Left ventricle myocardium inferior (tissue), 1 donor: ENCODE measurements around the gene SCARF2. TPM values are rescaled to one million over a fixed set of nuclear protein-coding genes. Genes with fewer than 3 reads are reported as not detected.
"Not testable (repeated sequence)": the region's sequence is repeated elsewhere in the genome, so short reads cannot be mapped to it uniquely, and the experiment has no call there.

Experiments
- DNase-seq: peaks from one replicate; pipeline ENCODE4 v3.0.0-alpha.2; 2020
- H3K27ac ChIP-seq: fragments of 200-600 bp; replicated peaks from 2 replicates; pipeline ENCODE4 v1.8.0; 2021
- H3K27me3 ChIP-seq: fragments of 200-600 bp; 2 replicates; pipeline ENCODE4 v1.8.0; 2021; ENCODE audit warnings: low read depth
- H3K36me3 ChIP-seq: fragments of 200-600 bp; 2 replicates; pipeline ENCODE4 v1.8.0; 2021
- H3K4me1 ChIP-seq: fragments of 200-600 bp; 2 replicates; pipeline ENCODE4 v1.8.0; 2021
- H3K4me3 ChIP-seq: fragments of 200-600 bp; 2 replicates; pipeline ENCODE4 v1.8.0; 2021; ENCODE audit warnings: mild to moderate bottlenecking, moderate library complexity
- H3K9me3 ChIP-seq: fragments of 200-600 bp; replicated peaks from 2 replicates; pipeline ENCODE4 v1.8.0; 2021
- intact Hi-C: fragments of 100-400 bp; cut with micrococcal nuclease; formaldehyde crosslinking; loops from one replicate; pipeline ENCODE4 v1.11.0; 2022
- total RNA-seq: library from RNA; stranded (reverse); fragmentation: NEBNext Ultra II Directional; extraction: Animal tissue kit (Norgen Biotek cat#: 25700); gene quantifications from one replicate; pipeline ENCODE4 v1.2.1, GENCODE V29; 2021
- TF ChIP-seq, protein P1 (sequence below): fragments of 200-600 bp; IDR thresholded peaks from 2 replicates; pipeline ENCODE4 v1.8.0; 2021; ENCODE audit warnings: antibody characterized with exemption, mild to moderate bottlenecking, borderline replicate concordance
- donor health status: DM: no; HTN: yes; CAD: no; lungs with severe emphysema.

The SCARF2 gene
- total RNA-seq, 1 donor from 2014 or later, result 3.1 TPM

DNA sequence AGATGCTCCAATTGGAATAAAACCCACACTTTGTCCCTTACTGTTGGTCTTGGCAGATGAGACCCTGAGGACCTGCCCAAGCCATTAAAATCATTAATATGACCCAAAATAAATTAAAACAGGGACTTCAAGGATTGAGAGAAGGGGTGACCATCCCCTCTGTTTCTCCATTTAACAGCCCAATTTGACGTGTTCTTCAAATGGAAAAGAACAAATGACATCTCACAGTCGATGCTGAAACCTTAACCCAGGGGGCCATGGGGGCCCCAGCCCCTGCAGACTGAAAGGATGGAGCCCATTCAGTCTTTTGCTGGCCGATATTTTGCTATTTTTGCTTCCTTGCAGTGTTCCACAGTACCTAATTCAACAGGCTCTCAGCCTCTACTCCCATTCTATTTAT, 23.2 kb downstream of the SCARF2 start:
- TF ChIP-seq, protein P1, sequence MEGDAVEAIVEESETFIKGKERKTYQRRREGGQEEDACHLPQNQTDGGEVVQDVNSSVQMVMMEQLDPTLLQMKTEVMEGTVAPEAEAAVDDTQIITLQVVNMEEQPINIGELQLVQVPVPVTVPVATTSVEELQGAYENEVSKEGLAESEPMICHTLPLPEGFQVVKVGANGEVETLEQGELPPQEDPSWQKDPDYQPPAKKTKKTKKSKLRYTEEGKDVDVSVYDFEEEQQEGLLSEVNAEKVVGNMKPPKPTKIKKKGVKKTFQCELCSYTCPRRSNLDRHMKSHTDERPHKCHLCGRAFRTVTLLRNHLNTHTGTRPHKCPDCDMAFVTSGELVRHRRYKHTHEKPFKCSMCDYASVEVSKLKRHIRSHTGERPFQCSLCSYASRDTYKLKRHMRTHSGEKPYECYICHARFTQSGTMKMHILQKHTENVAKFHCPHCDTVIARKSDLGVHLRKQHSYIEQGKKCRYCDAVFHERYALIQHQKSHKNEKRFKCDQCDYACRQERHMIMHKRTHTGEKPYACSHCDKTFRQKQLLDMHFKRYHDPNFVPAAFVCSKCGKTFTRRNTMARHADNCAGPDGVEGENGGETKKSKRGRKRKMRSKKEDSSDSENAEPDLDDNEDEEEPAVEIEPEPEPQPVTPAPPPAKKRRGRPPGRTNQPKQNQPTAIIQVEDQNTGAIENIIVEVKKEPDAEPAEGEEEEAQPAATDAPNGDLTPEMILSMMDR, result no peak
- H3K4me1 ChIP-seq, result peaks cover 4% of the 10 kb centered on the region
- no peaks in the 10 kb centered on the region for H3K36me3 ChIP-seq
- no peaks in the 10 kb centered on the region for H3K9me3 ChIP-seq
- H3K27me3 ChIP-seq, result no peaks in the 10 kb centered on the region
- DNase-seq, result no peak
- H3K27ac ChIP-seq, result no peak overlapping the region
- no peak overlapping the region for H3K4me3 ChIP-seq
- intact Hi-C loops, result no loop called here

DNA sequence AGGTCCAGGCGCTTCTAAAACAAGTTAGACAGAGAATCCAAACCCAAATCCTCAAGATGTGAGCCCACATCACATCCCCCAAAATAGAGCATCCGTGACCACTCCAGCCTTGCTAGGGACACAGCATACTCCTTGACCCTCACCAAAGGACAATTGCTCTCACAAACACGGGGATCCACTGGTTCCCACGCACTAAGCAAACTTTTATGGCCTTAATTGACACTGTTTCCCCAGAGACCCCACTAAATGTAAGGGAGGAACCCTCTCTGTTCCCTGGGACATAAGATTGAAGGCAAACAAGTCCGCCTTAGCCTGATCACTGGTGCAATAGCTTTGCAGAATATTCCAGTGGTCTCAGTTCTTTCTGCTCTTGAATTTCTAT, 23.6 kb downstream of the SCARF2 start:
- Histone ChIP-seq H3K27me3 (no peaks in the 10 kb centered on the region), H3K4me3 (no peak overlapping the region), H3K36me3 (no peaks in the 10 kb centered on the region), H3K27ac (no peak overlapping the region), H3K4me1 (peaks cover 4% of the 10 kb centered on the region), H3K9me3 (no peaks in the 10 kb centered on the region)
- no peak for DNase-seq
- intact Hi-C loops, result no loop called here
- TF ChIP-seq, protein P1, result no peak

DNA sequence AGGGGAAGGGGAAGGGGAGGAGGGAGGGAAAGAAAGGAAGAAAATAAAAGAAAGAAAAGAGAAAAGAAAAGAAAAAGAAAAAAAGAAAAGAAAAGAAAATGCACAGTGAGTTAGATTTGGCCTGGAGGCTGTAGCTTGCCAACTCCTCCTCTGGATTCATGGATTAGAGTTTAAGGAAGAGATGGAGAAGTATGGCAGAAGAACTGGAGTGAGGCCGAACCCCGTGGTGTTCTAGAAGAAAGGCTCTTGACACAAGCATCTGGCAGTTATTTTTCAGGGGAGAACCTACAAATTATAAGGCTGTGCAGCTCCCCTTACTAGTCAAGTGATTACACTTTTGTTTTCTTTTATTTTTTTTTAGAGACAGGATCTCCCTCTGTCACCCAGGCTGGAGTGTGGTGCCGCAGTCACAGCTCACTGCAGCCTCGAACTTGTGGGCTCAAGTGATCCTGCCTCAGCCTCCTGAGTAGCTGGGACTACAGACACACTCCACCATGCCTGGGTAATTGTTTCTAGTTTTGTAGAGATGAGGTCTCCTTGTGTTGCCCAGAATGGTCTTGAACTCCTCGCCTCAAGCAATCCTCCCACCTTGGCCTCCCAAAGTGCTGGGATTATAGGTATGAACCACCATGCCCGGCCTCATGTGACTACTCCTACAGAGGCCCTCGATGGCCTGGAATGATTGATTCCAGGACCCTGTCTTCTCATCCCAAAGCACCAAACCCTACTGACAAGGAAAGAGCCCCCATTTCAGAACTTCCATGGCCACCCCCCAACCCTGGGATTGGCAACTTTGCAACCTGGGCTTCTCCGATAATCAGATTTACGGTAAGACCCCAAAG, 24.2 kb downstream of the SCARF2 start:
- H3K4me1 ChIP-seq, result peaks cover 2% of the 10 kb centered on the region
- no peak overlapping the region for H3K27ac ChIP-seq
- no peaks in the 10 kb centered on the region for H3K36me3 ChIP-seq
- no peak for DNase-seq
- no peaks in the 10 kb centered on the region for H3K9me3 ChIP-seq
- H3K27me3 ChIP-seq, result no peaks in the 10 kb centered on the region
- intact Hi-C loops, result no loop called here
- no peak overlapping the region for H3K4me3 ChIP-seq
- TF ChIP-seq, protein P1, result no peak

DNA sequence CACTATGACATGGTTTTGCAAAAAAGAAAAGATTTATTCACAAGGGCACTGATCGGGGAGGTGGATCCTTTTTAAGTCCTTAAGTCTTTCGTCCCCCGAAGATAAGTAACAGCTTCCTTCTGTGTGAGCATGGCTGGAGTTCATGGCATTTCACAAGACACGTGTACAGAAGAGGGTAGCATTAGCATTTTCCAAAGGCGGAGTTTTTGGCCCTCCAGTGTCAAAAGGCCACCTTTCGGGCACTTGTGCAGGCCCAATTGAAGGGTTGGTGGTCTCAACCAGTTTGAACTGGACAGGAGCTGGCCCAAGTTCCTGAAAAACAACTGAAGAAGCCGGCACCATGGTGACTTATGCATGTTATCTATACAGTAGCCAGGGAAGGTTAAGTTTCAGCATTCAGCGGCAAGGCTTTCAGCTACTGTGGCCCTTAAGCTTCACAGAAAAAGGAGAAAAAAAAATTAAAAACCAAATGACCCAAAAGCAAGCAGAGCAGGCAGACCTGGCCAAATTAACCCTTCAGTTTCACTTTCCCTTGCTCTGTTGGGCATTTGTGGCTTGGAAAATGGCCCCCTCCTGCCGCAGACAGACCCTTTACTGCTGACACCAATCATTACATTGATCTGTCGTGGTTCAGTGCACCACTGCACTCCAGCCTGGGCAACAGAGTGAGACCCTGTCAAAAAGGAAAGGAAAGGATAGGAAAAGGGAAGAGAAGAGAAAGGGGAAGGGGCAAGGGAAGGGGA, 25.0 kb downstream of the SCARF2 start:
- no peak overlapping the region for H3K27ac ChIP-seq
- H3K36me3 ChIP-seq, result peaks cover 3% of the 10 kb centered on the region
- no peak overlapping the region for H3K4me3 ChIP-seq
- TF ChIP-seq, protein P1, result no peak
- H3K27me3 ChIP-seq, result no peaks in the 10 kb centered on the region
- H3K9me3 ChIP-seq, result no peaks in the 10 kb centered on the region
- intact Hi-C loops, result no loop called here
- no peaks in the 10 kb centered on the region for H3K4me1 ChIP-seq
- no peak for DNase-seq

DNA sequence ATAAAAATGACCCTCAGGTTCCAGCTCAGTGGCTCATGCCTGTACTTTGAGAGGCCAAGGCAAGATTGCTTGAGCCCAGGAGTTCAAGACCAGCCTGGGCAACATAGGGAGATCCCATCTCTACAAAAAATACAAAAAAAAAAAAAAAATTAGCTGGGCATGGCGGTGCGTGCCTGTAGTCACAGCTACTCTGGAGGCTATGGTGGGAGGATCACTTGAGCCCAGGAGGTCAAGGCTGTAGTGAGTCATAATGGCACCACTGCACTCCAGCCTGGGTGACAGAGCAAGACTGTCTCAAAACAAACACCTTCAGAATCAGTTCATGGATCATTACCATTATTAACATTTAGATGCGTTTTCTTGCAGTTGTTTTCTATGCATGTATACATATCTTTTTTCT, 28.2 kb downstream of the SCARF2 start:
- DNase-seq, intact Hi-C loops: not testable (repeated sequence)

DNA sequence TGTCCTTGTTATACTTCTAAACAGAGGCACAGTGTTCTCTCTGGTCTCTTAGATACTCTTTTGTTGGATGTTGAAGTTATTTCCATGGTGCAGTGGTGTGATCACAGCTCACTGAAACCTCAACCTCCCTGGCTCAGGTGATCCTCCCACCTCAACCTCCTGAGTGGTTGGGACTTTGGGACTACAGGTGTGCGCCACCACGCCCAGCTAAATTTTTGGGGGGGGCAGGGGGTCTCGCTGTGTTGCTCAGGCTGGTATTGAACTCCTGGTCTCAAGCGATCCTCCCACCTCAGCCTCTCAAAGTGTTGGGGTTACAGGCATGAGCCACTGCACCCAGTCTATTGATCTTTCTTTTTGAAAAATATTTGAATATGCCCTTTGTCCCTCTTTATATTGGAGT, 28.7 kb downstream of the SCARF2 start:
- Histone ChIP-seq H3K36me3 (peaks cover 31% of the 10 kb centered on the region), H3K9me3 (no peaks in the 10 kb centered on the region), H3K27me3 (no peaks in the 10 kb centered on the region), H3K4me3 (no peak overlapping the region), H3K4me1 (no peaks in the 10 kb centered on the region), H3K27ac (no peak overlapping the region)
- no peak for DNase-seq
- intact Hi-C loops, result no loop called here
- TF ChIP-seq, protein P1, result no peak

More for the DNA sequence above, 28.2 kb downstream of the SCARF2 start:
- H3K9me3 ChIP-seq, H3K4me3 ChIP-seq, H3K4me1 ChIP-seq, H3K27me3 ChIP-seq, H3K27ac ChIP-seq: not testable (repeated sequence)
- H3K36me3 ChIP-seq, result peaks cover 31% of the 10 kb centered on the region
